COLO668 (cell line): ENCODE measurements around the gene TMEM63B.
"Not testable (repeated sequence)": the region's sequence is repeated elsewhere in the genome, so short reads cannot be mapped to it uniquely, and the experiment has no call there.

Source experiments
- DNase-seq: peaks from one replicate; lab custom pipeline; 2025; ENCODE audit not compliant: unreplicated experiment; lab: John Stamatoyannopoulos, UW

TMEM63B gene

GRCh38 chr6:44142835-44143234 lies 15.5 kb downstream of the TMEM63B start:
- DNase-seq = no peak

GRCh38 chr6:44143731-44144130 lies 16.4 kb downstream of the TMEM63B start:
- no peak for DNase-seq

DNA sequence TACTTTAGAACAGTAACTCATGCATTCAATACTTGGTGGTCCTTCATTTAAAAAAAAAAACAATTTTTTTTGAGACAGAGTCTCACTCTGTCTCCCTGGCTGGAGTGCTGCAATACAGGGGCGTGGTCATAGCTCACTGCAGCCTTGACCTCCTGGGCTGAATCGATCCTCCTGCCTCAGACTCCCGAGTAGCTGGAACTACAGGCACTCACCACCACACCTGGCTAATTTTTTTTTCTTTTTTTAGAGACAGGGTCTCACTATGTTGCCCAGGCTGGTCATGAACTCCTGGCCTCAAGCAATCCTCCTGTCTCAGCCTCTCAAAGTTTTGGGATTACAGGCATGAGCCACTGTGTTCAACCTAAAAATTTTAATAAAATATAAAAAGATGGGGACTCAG lies 17.2 kb downstream of the TMEM63B start:
- not testable (repeated sequence) for DNase-seq

GRCh38 chr6:44145839-44146238 lies 18.5 kb downstream of the TMEM63B start:
- no peak for DNase-seq

GRCh38 chr6:44146685-44147084 lies 19.3 kb downstream of the TMEM63B start:
- DNase-seq = no peak

DNA sequence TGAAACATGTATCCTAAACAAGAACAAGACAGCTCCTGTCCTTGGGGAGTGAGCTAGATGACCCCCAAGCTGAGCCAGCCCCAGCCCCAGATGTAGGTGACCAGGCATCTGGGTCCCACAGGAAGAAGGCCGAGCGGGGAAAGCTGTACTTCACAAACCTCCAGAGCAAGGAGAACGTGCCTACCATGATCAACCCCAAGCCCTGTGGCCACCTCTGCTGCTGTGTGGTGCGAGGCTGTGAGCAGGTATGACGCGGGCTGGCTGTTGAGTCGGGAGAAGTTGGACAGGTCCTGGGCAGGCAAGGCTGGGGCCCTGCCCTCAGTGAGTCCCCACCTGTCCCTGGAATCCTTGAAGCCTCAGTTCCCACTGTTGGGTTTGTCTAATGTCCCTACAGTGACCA lies 19.9 kb downstream of the TMEM63B start:
- DNase-seq = no peak

DNA sequence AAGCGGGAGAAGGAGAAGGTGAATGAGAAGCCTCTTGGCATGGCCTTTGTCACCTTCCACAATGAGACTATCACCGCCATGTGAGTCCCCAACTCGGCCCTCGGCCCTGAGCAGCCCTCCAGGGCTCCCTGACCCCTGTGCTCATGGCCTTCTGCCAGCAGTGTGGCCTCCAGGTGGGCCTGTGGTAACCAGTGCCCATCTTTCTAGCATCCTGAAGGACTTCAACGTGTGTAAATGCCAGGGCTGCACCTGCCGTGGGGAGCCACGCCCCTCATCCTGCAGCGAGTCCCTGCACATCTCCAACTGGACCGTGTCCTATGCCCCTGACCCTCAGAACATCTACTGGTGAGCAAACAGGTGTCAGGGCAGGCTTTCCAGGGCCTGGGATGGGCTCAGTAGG lies 21.0 kb downstream of the TMEM63B start:
- DNase-seq = no peak

DNA sequence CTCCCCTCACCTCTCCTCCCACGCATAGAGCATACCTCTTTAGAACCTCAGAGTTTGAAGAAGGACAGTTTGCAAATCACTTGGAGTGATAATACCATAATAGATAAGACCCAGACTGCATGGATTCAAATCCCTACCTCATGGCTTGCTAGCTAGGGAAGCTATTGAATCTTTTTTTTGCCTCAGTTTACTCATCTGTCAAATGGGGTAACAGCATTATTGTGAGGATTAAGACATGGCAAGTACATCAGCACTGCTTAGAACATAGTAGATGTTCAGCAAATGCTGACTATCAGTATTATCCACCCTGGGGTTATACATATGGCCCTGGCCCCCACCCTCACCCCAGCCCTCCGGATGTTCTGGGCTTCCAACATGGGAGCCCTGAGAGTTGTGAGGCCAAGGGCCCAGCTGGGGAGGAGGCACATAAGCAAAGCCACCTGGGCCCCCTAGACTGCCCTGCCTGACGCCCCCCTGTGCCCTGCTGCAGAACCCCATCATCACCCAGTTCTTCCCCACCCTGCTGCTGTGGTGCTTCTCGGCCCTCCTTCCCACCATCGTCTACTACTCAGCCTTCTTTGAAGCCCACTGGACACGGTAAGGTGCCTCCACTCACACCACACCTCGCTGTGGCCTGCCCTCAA lies 22.1 kb downstream of the TMEM63B start:
- no peak for DNase-seq

DNA sequence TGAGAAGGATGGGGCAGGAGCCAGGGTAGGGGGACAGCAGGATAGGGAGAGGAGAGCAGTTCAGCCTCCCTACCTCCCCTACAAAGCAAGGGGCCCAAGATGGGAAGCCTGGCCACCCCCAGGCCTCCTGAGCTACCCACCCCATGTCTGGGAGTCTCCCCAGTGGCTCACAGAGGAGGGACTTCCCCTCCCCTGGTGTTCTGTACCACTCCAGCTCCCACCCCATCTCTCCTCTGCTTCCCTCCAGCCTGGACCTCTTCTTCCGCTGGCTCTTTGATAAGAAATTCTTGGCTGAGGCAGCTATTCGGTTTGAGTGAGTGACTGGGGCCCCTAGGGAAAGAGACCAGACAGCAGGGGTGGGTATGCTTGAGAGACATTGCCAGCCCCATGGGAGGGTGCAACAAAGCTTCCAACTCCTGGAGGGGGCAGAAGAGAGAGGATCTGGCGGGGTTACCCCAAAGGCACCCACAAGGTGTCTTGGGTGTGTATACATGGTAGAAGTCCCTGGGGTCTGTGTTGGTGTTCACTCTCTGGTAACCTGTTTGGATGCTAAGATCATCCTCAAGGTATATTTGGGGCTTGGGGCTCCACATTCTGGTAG lies 23.1 kb downstream of the TMEM63B start:
- DNase-seq = no peak

DNA sequence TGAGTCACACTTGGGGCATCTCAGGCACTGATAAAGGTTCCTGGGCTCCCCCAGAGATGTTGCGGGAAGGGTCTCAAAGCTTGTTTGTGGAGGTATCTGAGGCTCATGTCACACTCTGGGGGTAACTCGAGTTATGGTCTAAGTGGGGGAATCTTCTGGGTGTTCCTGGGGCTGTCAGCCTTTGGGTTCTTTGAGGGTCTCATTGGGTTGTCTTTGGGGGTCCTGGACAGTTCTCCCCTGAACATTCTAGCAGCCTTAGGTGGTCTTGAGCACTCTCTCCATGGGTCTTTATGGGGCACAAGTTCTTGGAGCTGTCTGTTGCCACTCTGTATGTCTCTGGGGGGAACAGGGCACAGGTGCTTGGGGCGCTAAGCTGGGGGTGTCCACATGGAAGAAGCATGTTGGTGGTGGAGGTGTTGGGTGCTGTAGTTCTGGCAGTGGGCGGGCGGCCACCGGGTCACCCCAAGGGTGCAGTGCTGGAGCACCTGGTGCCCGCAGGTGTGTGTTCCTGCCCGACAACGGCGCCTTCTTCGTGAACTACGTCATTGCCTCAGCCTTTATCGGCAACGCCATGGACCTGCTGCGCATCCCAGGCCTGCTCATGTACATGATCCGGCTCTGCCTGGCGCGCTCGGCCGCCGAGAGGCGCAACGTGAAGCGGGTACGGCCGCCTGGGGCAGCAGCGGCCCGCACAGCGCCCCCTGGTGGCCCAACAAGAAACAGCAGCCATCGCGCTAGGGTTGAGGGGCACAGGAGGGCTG lies 24.2 kb downstream of the TMEM63B start:
- peak; percentile 74 for DNase-seq

GRCh38 chr6:44152109-44152461 lies 24.7 kb downstream of the TMEM63B start:
- DNase-seq = no peak

DNA sequence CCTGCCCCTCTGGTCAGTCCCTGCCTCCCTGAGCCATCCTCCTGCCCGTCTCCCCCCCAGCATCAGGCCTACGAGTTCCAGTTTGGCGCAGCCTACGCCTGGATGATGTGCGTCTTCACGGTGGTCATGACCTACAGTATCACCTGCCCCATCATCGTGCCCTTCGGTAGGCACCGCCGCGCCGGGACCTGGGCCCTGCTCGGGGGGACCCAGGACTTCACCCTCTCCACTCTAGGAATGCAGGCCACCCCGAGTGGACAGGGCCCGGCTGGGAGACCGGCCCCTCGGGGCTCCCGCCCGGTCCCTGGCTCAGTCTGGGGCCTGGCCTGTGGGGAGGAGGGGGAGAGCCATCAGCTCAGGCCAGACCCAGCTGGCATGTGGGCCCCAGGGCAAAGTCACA lies 25.2 kb downstream of the TMEM63B start:
- no peak for DNase-seq

DNA sequence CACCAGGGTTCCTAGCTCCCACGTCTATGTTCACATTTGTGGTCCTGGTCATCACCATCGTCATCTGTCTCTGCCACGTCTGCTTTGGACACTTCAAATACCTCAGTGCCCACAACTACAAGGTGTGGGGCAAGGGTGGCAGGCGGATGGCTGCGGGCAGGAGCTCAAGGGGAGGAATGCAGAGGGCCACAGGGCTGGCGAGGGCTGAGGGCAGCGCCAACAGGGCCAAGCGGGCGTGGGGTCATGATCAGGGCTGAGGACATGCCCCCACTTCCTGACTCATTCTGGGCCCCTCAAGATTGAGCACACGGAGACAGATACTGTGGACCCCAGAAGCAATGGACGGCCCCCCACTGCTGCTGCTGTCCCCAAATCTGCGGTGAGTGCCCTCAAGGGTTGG lies 26.7 kb downstream of the TMEM63B start:
- no peak for DNase-seq

DNA sequence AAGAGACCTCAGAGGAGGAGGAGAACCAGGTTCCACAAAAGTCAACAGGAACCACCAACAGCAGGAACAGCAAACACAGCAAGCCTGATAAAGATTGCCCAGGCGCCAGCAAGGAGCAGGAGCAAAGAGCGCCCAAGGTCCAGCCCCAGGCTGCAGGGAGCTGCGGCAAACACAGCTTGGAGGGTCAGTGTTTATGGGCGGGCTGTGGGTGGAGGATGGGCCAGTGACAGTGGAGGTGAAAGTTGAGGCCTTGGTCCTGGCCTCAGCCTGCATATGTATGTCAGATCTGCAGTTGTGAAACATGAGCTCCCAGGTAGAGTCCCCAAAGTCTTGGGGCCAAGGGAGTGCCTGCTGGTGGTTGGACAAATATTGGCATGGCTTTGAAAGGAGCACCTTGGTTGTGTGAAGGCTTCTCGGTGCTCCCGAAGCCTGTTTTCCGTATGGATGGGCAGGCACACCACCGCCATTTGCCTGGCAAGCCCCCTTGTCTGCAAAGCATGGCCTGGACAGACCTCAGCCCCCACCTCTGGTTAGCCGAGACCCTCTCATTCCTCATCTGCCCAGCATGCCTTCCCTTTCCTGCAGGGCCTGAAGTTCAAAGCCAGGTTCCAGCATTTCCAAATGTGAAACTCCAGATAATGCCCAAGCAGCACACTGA lies 29.3 kb downstream of the TMEM63B start:
- DNase-seq = no peak

DNA sequence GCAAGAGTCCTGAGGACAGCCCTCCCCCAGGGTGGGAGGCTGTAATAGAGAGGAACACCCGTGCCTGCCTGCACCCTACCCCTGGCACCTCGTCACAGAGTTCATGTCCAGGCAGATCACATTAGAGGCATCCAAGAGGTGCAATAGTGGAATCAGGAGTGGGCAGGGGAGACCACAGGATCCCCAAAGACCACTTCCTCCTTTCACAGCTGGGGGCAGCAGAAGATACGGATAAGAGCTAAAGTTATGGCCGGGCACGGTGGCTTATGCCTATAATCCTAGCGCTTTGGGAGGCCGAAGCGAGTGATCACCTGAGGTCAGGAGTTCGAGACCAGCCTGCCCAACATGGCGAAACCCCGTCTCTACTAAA lies 29.8 kb downstream of the TMEM63B start:
- no peak for DNase-seq

- DNase-seq = no peak
These were observed 31.4 kb downstream of the TMEM63B start, which contains the start of gene CAPN11 for GRCh38 chr6:44158770-44159228. Gene CAPN11 (plus strand): TSS chr6:44158820. CDS start chr6:44158849, 29 bp downstream.

DNA sequence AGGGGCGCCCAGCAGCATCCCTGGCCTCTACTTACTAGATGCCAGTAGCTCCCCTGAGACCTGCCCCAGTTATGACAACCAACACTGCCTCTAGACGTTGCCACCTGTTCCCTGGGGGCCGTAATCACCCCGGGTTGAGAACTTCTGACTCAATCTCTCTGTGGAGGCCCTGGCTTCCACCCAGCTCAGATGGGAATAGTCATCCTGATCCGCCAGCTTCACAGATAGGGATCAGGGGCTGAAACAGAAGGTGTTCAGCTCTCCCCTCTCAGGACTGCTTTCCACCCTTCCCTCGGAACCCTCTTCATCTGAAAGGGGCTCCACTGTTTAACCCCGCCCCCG lies 34.6 kb downstream of the TMEM63B start:
- DNase-seq = no peak

DNA sequence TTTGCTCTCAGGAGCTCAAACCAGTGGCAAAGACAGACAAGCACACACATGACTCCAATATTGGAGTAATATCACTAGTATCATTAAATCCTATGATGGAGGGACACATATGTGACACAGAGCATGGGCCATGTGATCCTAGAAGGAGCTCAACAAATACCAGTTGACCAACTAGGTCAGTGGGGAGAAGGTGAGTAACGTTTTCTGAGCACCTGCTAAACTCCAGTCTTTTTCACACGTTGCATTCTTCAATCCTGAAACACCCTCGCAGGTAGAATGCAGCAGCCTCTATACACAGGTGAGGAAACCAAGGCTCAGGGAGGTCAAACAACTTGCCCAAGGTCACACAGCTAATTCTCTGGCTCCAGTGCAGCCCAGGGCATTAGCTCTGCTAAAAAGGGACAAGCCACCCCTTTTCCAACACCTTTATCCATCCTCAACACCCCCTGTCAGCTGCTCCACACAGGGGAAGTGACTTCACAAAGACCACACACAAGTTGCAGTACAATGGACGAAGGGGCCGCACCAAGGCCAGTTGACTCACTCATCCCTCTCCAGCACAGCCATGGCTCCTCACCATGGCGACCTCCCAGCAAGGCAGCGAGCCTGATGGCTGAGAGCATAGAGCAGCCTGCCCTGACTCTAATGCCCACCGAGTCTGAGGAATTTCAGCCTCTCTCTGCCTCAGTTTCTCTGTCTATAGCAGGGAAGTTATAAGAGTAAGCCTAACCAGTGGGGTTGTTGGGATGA lies 35.7 kb downstream of the TMEM63B start:
- no peak for DNase-seq

DNA sequence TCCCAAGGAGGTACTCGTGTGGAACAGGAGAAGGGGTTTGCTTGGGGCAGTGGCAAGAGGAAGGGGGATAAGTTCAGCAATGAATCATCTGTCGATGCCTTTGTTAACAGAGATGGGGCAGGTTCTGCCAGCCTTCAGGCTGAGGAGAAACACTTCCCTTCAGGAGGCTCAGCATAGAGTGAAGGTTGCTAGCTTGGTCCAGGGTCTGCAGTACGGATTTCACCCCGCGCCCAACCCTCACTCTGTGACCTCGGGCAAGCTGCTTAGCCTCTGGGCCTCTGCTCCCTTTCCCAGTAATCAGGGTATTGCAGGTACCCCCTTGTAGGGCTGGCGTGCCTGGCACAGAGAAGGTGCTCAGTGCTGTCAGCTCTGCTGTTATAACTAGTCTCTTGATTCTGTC lies 38.8 kb downstream of the TMEM63B start:
- no peak for DNase-seq

- no peak for DNase-seq
These were observed 39.3 kb downstream of the TMEM63B start for GRCh38 chr6:44166591-44167184.

DNA sequence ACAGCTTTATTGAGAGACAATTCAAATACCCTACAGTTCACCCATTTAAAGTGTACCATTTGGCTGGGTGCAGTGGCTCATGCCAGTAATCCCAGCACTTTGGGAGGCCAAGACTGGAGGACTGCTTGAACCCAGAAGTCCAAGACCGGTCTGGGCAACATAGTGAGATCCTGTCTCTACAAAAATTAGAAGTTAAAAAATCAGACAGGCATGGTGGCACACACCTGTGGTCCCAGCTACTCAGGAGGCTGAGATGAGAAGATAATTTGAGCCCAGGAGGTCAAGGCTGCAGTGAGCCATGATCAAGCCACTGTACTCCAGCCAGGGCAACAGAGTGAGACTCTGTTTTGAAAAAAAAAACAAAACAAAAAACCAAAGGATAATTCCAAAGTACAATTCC lies 40.2 kb downstream of the TMEM63B start:
- DNase-seq = no peak
